K562 (cell line): ENCODE measurements around the gene GPR142. TPM values are rescaled to one million over a fixed set of nuclear protein-coding genes. Genes with fewer than 3 reads are reported as not detected.
A peak's percentile ranks its signal among the peaks of the same experiment; 100 is the strongest.

Experiments used
- ELF2 ChIP-seq: fragments of 250-450 bp; sonication (Bioruptor Pico); IDR thresholded peaks from 2 replicates; pipeline ENCODE4 v1.5.0; 2021; ENCODE audit warnings: mild to moderate bottlenecking
- EP300 ChIP-seq: IDR thresholded peaks from 2 replicates; pipeline ENCODE4 v1.6.1; 2012; ENCODE audit warnings: low read length, improper control_type of control experiment
- FOXM1 ChIP-seq, 2 experiments: fragments of 450-650 bp in 1 of 2; sonication (generic) in 1 of 2; formaldehyde crosslinking in 1 of 2; IDR thresholded peaks; 2 replicates each; pipeline versions ENCODE4 v1.6.1 to v1.9.0; 2017 to 2022; ENCODE audit warnings: low read depth in 2 of 2, mild to moderate bottlenecking in 2 of 2, missing genetic modification reagents in 1 of 2, moderate library complexity in 1 of 2
- GABPB1 ChIP-seq: sonication (generic); formaldehyde crosslinking; IDR thresholded peaks from 2 replicates; pipeline ENCODE4 v1.8.0; 2022; ENCODE audit warnings: mild to moderate bottlenecking, missing genetic modification reagents
- HDAC2 ChIP-seq: fragments of 450-650 bp; IDR thresholded peaks from 2 replicates; pipeline ENCODE4 v1.6.1; 2016; ENCODE audit warnings: mild to moderate bottlenecking
- NR3C1 ChIP-seq: sonication (generic); formaldehyde crosslinking; IDR thresholded peaks from 2 replicates; pipeline ENCODE4 v1.8.1; 2022; ENCODE audit warnings: missing genetic modification reagents
- NRF1 ChIP-seq, 2 experiments: fragments of 450-650 bp; IDR thresholded peaks in 1 of 2; conservative IDR thresholded peaks in 1 of 2; 2 replicates each; pipeline ENCODE4 v1.6.1; 2014; ENCODE audit warnings: mild to moderate bottlenecking in 2 of 2
- NUFIP1 ChIP-seq: fragments of 450-650 bp; IDR thresholded peaks from 2 replicates; pipeline ENCODE4 v1.6.1; 2018; ENCODE audit not compliant: partially characterized antibody
- POLR3G ChIP-seq: IDR thresholded peaks from 2 replicates; pipeline ENCODE4 v1.6.1; 2011; ENCODE audit not compliant: insufficient read length, insufficient replicate concordance; ENCODE audit errors: extremely low read depth
- RBBP5 ChIP-seq: fragments of 200-600 bp; sonication (generic); IDR thresholded peaks from 2 replicates; pipeline ENCODE4 v1.6.1; 2012; ENCODE audit warnings: borderline replicate concordance, mild to moderate bottlenecking, low read length, control low read depth, inconsistent platforms; ENCODE audit not compliant: insufficient read depth, poor library complexity, severe bottlenecking
- SMARCA5 ChIP-seq: fragments of 450-650 bp; IDR thresholded peaks from 2 replicates; pipeline ENCODE4 v1.6.1; 2016
- TAF1 ChIP-seq: IDR thresholded peaks from 2 replicates; pipeline ENCODE4 v1.6.1; 2011; ENCODE audit warnings: mild to moderate bottlenecking, low read length, moderate library complexity; ENCODE audit not compliant: insufficient read depth, control insufficient read depth, severe bottlenecking; ENCODE audit errors: extremely low read depth
- TBP ChIP-seq: optimal IDR thresholded peaks from 2 replicates; pipeline ENCODE3; 2011; ENCODE audit warnings: low read depth, low read length, improper control_type of control experiment
- TCFL5 ChIP-seq: fragments of 250-450 bp; sonication (Bioruptor Pico); conservative IDR thresholded peaks from 2 replicates; pipeline ENCODE4 v1.6.1; 2021; ENCODE audit warnings: mild to moderate bottlenecking, moderate library complexity, matching md5 sums
- THRAP3 ChIP-seq: fragments of 450-650 bp; IDR thresholded peaks from 2 replicates; pipeline ENCODE4 v1.6.1; 2016; ENCODE audit warnings: mild to moderate bottlenecking, inconsistent platforms, borderline replicate concordance
- ZNF639 ChIP-seq, 2 experiments: fragments of 200-800 bp in 1 of 2; sonication (Bioruptor generic) in 1 of 2; sonication (generic) in 1 of 2; formaldehyde crosslinking in 1 of 2; IDR thresholded peaks in 1 of 2; conservative IDR thresholded peaks in 1 of 2; 2 replicates each; pipeline versions ENCODE4 v1.5.0 to v1.6.1; 2016 to 2020; ENCODE audit warnings: missing compliant biosample characterization in 1 of 2, missing genetic modification characterization in 1 of 2, missing genetic modification reagents in 1 of 2
- polyA plus RNA-seq, 8 experiments: library from polyadenylated mRNA; depleted of rRNA in 4 of 8; stranded (reverse) in 5 of 8; unstranded in 3 of 8; fragments of >200 nt; fragmentation: Nextera tagmentation in 2 of 8; fragmentation: Illumina TruSeq in 1 of 8; extraction: Ambion mirVana in 2 of 8; extraction: Trizol in 1 of 8; gene quantifications; 2 replicates each; pipeline versions ENCODE4 v1.2.1 to v1.2.3, GENCODE V29; 2011 to 2014; ENCODE audit warnings: inconsistent platforms in 1 of 8, missing spikeins in 1 of 8
- total RNA-seq, 7 experiments: library from RNA; depleted of rRNA in 6 of 7; stranded (reverse); fragments of >200 nt in 6 of 7; fragmentation: Illumina TruSeq in 2 of 7; extraction: Trizol in 2 of 7; gene quantifications; 2 replicates each; pipeline versions ENCODE4 v1.2.1 to v1.2.3, GENCODE V29; 2011 to 2021; ENCODE audit warnings: low replicate concordance in 1 of 7
- TF ChIP-seq, protein P1 (sequence below): fragments of 250-450 bp; sonication (Bioruptor Pico); IDR thresholded peaks from 2 replicates; pipeline ENCODE4 v1.9.0; 2021; ENCODE audit warnings: mild to moderate bottlenecking
- TF ChIP-seq, protein P2 (sequence below): sonication (generic); formaldehyde crosslinking; IDR thresholded peaks from 2 replicates; pipeline ENCODE4 v1.8.0; 2022; ENCODE audit warnings: missing genetic modification reagents, mild to moderate bottlenecking, borderline replicate concordance

Gene GPR142
- total and polyA plus RNA-seq, 9 of the 15 experiments (the other 6 are each of a cell fraction or from before 2014, with no cell fraction given), result not detected

- TF ChIP-seq GABPB1 (CRISPR knock-in tag) (0 out of 2 replicates have a peak, but pooled peaks have one; percentile 20), TBP (no peak), EP300 (no peak), NUFIP1 (no peak), SMARCA5 (no peak), TAF1 (no peak), TCFL5 (no peak), NRF1 (conservative IDR thresholded peaks at IDR 0.05 in 1 of 2, IDR thresholded peaks at IDR 0.05 in 1 of 2) (peak; percentile 72 to 79), POLR3G (no peak), NR3C1 (no peak), RBBP5 (no peak), ELF2 (CRISPR knock-in tag) (no peak), FOXM1 (IDR thresholded peaks at IDR 0.05; ENCODE audit: low read depth) (no peak), FOXM1 (CRISPR knock-in tag; IDR thresholded peaks at IDR 0.05; ENCODE audit: low read depth) (no peak), THRAP3 (no peak), HDAC2 (no peak), ZNF639 (CRISPR knock-in tag; conservative IDR thresholded peaks at IDR 0.05 in 1 of 2, IDR thresholded peaks at IDR 0.05 in 1 of 2) (no peak)
- TF ChIP-seq, protein P1, sequence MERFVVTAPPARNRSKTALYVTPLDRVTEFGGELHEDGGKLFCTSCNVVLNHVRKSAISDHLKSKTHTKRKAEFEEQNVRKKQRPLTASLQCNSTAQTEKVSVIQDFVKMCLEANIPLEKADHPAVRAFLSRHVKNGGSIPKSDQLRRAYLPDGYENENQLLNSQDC (CRISPR knock-in tag), result no peak
- TF ChIP-seq, protein P2, sequence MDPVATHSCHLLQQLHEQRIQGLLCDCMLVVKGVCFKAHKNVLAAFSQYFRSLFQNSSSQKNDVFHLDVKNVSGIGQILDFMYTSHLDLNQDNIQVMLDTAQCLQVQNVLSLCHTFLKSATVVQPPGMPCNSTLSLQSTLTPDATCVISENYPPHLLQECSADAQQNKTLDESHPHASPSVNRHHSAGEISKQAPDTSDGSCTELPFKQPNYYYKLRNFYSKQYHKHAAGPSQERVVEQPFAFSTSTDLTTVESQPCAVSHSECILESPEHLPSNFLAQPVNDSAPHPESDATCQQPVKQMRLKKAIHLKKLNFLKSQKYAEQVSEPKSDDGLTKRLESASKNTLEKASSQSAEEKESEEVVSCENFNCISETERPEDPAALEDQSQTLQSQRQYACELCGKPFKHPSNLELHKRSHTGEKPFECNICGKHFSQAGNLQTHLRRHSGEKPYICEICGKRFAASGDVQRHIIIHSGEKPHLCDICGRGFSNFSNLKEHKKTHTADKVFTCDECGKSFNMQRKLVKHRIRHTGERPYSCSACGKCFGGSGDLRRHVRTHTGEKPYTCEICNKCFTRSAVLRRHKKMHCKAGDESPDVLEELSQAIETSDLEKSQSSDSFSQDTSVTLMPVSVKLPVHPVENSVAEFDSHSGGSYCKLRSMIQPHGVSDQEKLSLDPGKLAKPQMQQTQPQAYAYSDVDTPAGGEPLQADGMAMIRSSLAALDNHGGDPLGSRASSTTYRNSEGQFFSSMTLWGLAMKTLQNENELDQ, result no peak
These were observed 15.6 kb upstream of the GPR142 start (continued) for GRCh38 chr17:74351552-74352210.
